ENCODE measurements around the gene RRP9.
"Not testable (repeated sequence)": the region's sequence is repeated elsewhere in the genome, so short reads cannot be mapped to it uniquely, and the experiment has no call there.

RRP9 gene, protein sequence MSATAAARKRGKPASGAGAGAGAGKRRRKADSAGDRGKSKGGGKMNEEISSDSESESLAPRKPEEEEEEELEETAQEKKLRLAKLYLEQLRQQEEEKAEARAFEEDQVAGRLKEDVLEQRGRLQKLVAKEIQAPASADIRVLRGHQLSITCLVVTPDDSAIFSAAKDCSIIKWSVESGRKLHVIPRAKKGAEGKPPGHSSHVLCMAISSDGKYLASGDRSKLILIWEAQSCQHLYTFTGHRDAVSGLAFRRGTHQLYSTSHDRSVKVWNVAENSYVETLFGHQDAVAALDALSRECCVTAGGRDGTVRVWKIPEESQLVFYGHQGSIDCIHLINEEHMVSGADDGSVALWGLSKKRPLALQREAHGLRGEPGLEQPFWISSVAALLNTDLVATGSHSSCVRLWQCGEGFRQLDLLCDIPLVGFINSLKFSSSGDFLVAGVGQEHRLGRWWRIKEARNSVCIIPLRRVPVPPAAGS

DNA sequence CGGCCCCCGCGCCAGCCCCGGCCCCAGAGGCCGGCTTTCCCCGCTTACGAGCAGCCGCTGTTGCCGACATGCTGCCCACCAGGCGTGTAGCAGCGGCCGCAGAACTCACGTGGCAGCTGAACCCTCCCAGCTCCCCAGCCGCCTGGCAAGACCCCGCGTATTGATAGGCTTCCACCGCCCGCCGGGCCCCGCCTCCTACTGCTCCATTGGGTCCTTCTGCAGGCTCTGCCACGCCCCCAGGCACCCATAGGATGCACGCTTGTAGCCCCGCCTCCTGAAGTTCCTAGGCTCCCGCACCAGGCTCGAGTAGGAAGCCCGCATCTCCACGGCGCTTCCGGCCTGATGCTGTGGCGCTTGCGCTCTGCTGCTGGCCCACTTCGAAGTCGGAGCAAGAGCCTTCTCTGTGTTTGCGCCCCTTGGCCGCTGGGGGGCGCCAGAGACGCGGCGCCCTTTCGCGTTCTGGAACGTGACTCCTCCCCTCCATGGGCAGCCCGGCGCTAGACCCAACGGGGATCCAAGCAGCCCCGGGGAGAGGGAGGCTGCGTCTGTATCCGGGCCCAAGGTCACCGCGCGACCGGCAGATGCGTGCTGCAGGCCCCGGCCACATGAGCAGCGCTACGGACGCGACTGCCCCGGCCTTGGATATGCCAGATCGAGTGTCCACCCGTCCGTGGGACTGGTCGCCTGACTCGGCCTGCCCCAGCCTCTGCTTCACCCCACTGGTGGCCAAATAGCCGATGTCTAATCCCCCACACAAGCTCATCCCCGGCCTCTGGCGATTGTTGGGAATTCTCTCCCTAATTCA is at the start of gene RRP9, which contains the start of gene PARP3:
Gene RRP9, minus strand, starts transcription at position 107 of the 805 bp plus-strand sequence. Its CDS starts 37 bp downstream, at position 70.
Gene PARP3, plus strand, starts transcription at position 566 of the 805 bp plus-strand sequence. CDS start 993 bp downstream, outside the sequence.
- DNase-seq (ENCODE audit: low read depth), result peak; percentile 100

DNA sequence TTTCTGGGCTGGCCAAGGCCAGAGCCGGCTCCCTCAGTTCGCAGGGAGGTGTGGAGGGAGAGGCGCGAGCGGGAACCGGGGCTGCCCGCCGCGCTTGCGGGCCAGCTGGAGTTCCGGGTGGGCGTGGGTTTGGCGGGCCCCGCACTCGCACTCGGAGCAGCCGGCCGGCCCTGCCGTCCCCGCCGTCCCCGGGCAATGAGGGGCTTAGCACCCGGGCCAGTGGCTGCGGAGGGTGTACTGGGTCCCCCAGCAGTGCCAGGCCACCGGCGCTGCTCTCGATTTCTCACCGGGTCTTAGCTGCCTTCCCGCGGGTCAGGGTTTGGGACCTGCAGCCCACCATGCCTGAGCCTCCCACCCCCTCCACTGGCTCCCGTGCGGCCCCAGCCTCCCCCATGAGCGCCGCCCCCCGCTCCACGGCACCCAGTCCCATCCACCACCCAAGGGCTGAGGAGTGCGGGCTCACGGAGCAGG is 48.8 kb upstream of the RRP9 start:
- not testable (repeated sequence) for DNase-seq (ENCODE audit: low read depth)

DNA sequence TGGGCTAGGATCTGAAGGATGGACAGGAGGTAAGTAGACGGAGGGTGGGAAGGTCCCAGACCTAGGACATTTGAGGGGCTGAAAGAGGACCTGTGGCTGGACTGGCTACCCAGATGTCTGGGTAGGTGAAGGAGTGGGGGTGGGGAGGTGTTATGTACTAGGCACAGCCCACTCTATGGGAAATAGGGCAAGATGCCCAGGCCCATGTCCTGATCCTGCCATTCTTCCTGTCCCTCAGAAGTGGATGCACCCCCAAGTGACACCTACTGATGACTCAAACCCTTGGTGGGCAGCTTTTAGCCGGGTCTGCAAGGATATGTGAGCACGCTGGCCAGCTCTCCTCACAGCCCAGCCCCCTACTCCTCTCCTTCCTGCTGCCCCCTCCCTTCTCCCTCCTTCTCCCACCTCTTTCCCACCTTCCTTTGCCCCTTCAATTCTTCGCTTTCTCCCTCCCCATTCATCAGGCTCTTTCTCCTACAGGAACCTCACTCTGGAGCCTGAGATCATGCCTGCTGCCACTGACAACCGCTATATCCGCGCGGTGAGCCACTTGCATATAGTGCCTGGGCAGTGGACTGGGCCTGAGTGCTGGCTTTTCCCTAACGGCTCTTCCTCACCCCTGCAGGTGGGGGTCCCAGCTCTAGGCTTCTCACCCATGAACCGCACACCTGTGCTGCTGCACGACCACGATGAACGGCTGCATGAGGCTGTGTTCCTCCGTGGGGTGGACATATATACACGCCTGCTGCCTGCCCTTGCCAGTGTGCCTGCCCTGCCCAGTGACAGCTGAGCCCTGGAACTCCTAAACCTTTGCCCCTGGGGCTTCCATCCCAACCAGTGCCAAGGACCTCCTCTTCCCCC is 46.8 kb upstream of the RRP9 start:
- no peak for DNase-seq (ENCODE audit: low read depth)

DNA sequence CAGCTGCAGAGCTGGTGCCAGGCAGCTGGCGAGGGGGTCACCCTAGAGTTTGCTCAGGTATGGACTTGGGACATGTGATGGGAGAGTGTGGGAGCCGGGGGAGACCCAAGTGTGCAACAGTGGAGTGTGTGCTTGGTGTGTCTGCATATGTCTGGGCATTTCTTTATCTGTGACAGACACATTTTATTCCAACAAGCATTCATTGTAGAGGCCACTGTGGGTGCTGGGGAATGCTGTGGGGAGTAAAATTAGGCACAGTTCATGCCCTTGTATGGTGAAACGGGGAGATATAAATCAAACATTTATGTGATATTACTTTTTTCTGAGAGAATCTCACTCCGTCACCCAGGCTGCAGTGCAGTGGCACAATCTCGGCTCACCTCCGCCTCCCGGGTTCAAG is 45.9 kb upstream of the RRP9 start:
- no peak for DNase-seq (ENCODE audit: low read depth)

DNA sequence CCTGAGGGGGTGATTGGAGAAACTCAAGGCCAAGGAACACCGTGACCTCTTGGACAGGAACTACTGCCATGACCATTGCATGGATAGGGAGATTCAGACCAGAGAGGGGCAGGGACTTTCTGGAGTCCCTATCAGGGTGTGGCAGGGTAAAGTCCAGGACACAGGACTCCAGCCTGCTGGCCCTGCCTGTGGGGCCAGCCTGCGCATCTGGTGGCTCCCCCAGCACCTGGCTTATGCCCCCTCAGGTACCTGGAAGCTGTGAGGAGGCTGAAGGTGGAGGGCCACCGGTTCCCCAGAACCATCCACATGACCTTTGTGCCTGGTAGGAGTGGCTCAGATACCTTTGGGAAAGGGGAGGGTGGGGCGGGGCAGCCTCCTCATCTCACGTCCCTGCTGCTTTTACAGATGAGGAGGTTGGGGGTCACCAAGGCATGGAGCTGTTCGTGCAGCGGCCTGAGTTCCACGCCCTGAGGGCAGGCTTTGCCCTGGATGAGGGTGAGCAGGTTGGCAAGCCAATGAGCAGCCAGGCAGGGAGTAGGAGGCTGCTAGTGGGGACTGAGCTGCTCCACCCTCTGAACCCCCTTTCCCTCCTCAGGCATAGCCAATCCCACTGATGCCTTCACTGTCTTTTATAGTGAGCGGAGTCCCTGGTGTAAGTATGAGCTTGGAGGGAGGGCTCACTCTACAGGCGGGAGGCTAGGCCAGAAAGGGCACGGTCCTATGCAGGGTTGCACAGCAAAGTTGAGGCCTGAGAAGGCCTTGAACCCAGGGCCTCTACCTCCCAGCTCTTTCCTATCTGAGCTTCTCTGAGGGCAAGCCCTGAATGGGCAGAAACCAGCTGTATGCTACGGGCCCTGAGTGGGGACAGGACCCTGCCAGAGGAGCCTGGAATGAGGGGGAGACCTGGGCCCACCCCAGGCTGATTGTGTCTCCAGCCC is 44.6 kb upstream of the RRP9 start:
- no peak for DNase-seq (ENCODE audit: low read depth)

DNA sequence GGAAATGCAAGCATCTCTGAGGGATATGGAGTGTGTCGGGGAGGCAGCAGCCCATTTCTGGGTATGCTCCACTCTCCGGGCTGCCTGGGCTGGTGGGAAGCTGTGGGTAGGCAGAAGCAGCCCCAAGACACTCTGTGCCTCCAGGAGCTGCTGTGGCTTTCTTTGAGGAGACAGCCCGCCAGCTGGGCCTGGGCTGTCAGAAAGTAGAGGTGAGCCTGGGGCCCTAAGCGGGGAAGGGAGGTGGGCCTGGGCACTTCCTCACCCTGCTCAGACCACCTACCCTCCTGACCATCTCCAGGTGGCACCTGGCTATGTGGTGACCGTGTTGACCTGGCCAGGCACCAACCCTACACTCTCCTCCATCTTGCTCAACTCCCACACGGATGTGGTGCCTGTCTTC is 43.4 kb upstream of the RRP9 start:
- no peak for DNase-seq (ENCODE audit: low read depth)

DNA sequence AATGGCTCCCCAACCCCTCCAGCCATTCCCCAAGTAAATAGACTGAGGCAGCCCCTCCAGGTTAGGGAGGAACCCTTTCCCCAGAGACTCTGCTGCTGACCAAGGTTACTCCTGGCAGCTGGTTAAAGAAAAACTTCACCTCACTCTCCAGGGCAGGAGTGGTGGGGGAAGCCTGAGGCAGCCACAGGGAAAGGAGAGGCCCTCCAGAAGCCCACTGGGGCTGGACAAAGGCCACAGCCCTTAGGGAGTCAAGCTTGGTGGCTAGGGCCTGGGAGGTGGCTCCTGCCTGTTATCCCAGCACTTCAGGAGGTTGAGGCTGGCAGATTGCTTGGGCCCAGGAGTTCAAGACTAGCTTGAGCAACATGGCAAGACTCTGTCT is 42.6 kb upstream of the RRP9 start:
- no peak for DNase-seq (ENCODE audit: low read depth)

DNA sequence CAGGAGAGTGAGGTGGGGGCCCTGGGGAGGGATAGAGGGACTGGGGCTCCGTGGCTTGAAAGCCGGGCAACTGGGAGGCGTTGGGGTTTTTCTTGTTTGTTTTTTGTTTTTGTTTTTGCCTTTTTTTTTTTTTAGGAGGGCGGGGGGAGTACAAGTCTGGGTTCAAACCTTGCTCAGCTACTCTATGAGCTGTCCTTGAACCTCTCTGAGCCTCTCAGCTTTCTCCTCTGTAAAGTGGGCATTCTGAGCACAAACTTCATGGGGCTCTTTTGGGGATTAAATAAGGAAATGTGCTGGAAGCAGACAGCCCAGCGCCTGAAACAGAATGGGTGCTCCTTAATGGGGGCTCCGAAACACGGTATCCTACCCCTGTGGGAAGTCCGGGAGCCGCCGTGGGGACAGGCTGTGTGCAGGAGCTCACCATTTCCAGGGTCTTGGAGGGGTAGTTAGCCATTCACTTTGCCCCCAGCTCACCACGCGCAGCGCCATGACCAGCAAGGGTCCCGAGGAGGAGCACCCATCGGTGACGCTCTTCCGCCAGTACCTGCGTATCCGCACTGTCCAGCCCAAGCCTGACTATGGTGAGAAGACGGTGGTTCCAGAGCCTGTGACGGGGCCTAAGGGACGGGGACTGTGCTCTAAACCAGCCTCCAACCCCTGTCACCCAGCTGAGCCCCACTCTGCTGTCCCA is 42.0 kb upstream of the RRP9 start:
- no peak for DNase-seq (ENCODE audit: low read depth)

DNA sequence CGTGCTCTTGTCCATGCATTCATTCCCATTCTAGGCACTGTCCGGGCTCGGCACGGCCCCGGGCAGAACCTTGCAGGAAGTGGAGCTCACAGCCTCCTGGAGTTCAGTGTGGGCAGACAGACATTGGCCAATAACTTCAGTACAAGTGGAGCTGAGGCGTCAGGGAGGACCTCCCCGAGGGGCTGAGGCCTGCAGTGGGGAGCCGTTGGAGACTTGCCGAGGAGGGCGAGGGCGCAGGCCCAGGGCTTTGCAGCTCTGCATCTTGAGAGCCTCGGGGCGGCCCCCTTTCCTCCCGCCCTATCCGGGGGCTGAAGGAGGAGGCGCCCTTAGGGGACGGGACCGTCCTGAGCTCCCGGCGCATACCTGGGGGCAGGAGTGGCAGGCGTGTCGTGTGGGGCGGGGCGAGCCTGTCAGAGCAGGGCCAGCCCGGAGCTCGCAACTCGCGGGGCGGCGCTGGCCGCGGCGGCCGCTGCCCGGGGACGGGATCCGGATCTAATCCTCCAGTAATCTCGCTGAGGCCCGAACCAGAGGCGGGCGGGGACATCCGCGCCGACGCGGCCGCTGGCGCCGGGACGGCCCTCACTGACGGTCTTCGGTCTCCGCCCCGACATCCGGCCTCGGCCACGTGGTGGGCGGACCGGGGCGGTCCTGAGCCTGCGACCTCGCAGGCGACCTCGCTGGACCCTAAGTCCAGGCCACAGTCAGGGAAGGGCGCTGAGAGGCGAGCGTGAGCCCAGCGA is 41.3 kb upstream of the RRP9 start, which contains the start of gene ACY1:
Gene ACY1, plus strand, starts transcription at position 698 of the 740 bp plus-strand sequence. CDS start 530 bp downstream, outside the sequence.
- DNase-seq (ENCODE audit: low read depth), result peak; percentile 92

DNA sequence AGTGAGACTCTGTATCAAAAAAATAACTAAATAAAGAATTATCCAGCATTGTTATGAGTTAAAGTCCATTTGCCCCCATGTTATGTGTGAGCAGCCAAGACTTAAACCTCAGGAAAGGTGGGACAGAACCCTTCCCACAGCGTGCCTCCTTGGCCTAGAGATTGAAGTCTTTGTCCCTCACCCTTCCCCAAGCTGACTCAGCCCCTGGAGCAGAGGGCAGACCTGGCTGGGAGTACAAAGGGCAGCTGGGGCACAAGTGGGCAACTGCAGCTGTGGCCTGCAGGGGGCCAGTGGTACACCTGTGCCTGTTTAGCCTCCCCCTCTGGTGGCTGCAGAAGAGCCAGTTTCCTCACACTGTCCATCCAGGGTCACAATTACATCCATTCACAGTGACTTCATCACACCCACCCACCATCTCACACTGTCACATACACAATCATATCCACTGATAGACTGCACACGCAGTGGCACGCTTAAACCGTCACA is 40.7 kb upstream of the RRP9 start:
- peak; percentile 28 for DNase-seq (ENCODE audit: low read depth)

DNA sequence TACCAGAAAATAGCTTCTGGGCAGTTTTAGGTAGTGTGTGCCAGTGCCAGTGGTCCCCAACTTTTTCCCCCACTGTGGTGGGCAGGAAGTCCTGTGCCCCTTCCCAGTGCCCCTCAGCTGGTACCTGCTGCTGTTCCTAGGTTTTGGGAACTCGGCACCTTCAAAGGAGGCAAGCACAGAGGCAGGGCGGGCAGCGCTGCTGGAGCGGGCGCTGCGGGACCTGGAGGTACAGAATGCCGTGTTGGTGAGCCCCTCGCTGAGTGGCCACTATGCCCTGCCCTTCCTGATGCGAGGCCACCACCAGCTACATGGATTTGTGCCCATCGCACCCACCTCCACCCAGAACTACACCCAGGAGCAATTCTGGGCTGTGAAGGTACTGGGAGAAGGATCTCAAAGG is 38.5 kb upstream of the RRP9 start:
- no peak for DNase-seq (ENCODE audit: low read depth)

DNA sequence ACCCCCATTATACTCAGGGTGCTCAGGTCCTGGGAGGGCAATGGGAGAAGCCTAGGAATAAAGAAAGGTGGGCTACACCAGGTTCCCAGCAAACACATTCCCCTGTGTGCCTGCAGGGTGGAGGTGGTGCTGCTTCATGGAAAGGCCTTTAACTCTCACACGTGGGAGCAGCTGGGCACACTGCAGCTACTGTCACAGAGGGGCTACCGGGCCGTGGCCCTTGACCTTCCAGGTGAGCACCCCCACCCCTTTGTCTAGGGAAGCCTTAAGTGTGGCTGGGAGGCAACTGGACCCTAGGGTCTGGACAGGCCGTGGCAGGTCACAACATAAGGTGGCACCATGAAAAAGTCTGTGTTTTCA is 36.4 kb upstream of the RRP9 start:
- no peak for DNase-seq (ENCODE audit: low read depth)

DNA sequence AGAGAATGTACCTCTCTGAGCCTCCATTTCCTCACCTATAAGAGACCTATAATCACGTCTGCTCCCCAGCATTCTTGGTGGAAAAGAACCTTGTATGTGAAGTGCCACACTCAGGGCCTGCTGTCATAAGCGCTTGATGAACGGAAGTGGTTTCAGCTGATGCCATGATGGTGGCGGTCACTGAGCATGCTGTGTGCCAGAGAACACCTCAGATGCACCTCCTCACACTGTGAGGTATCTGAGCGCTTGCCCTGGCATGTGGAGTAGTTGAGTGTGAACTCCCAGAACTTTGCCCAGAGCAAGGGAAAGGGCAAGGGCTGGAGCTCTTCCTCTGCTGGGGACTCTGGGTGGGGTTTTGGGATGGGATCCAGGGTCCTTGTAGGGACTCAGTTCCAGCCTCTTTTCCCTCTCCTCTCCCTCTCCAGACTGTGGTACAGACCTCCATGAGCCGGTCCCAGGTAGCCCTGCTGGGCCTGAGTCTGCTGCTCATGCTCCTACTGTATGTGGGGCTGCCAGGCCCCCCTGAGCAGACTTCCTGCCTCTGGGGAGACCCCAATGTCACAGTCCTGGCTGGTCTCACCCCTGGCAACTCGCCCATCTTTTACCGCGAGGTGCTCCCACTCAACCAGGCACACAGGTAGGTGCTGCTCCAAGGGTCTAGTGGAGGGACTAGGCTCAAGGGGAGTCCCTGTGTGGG is 35.9 kb upstream of the RRP9 start:
- no peak for DNase-seq (ENCODE audit: low read depth)

DNA sequence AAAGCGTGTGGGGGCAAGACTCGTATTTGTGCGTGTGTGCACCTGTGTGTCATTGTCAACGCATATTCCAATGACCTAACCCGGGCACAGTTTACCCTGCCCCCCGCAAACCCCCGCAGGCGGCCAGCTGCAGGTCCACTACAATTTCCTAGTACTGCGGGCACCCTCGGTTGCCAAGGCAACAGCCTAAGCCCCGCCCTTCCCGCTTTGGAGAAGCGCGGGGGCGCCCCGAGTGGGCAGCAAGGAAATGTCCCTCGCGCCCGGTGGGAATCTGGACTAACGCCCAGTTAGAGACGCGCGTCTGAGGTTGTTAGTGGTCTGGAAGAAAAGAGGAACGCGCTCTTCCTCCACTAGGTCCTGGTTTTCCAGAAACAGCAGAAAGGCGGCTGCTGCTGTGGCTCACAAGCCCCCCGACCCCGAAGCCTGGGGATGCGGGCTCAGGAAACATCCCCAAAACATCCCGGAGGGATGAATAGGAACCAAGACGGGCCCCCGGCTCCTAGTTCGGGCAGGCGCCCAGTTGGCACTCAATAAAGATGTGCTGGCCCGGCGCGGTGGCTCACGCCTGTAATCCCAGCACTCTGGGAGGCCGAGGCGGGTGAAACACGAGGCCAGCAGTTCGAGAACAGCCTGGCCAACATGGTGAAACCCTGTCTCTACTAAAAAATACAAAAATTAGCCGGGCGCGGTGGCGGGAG is 34.3 kb upstream of the RRP9 start:
- peak; percentile 60 for DNase-seq (ENCODE audit: low read depth)

DNA sequence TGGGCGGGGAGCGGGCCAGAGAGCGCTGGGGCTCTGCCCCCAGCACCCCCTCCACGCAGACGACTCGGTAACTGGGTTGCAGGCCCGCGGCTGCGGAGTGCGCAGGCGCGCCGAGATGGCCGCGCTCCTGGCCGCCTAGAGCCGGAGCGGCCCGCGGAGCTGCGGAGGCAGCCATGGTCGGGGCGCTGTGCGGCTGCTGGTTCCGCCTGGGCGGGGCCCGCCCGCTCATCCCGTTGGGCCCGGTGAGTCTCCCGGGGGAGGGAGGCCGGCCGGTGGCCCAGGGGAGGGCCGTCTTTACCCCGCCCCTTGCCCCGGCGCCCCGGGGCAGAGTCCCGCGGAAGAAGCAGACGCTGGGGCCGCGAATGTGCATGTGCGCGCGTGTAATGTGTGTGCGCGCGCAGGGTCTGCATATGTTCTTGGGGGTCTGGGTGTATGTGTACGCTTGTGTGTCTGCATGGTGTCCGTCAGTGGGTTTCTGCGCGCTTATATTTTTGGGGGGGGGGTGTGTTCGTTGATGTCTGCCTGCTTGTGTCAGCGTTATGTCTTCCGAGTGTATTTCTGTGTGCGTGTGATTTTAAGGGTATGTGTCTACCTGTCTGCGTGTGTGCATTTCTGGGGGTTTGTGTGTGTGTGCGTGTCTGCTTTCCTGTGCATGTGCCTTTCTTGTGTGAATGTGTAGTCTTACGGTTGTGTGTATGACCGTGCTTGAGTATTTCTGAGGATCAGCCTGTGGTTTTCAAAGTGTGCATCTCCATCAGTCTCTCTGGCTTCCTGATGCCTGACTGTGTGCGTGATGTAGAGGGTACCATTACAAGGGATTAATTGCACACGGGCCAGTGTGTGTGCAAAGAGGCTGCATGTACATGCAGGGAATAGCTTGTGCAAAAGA is 33.5 kb upstream of the RRP9 start, which contains the start of gene ABHD14A:
Gene ABHD14A, plus strand, starts transcription at position 102 of the 889 bp plus-strand sequence. Its CDS starts 72 bp downstream, at position 174.
- peak; percentile 43 for DNase-seq (ENCODE audit: low read depth)

DNA sequence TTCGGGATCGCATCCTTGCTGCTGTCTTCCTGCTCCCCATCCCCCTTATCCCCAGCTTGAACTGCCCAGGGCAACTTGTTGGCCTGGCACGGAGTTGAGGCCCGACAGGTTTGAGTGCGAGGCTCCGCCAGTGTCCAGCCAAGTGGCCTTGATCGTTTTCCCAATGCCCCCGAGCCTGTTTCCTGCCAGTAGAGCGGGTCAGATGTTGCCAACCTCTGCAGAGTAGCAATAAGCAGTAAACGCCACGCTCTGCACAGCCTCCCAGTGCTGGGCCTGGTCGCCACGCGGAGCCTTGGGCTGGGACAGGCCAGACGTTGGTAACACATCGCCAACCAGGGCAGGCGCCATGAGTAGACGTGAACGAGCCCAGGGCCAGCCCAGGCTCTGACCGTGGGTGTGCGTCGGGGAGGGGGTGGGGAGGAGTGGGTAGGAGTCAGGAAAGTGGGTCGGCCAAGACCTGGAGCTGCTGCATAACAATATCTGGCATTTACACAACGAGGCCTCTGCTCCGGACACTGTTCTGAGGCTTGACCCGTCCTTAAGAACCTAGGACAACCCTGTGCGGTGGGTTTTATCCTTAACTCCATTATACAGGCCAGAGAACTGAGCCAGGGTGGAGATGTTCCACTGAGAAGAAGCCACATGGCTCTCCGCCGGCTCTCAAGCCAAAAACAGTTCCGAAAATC is 32.7 kb upstream of the RRP9 start:
- DNase-seq (ENCODE audit: low read depth), result no peak
